B cell (primary cell): ENCODE results near the gene TRHDE. TPM values are rescaled to one million over a fixed set of nuclear protein-coding genes. Genes with fewer than 3 reads are reported as not detected.

Source experiments
- ATAC-seq: fragments of 200-7000 bp; cut with Tn5 transposase; one replicate; pipeline ENCODE4 v1.10.0; 2021; ENCODE audit warnings: low read depth, mild to moderate bottlenecking, moderate number of reproducible peaks, moderate library complexity
- CTCF ChIA-PET: fragments of 350-600 bp; sonication (Branson Sonifier 250); formaldehyde crosslinking; loops from one replicate; lab custom pipeline; 2021; ENCODE audit warnings: antibody characterized with exemption, inconsistent platforms; lab: Charles Lee
- POLR2A ChIA-PET: fragments of 350-600 bp; sonication (Branson Sonifier 250); formaldehyde crosslinking; loops from one replicate; lab custom pipeline; 2021; ENCODE audit warnings: antibody characterized with exemption; lab: Charles Lee
- DNase-seq: peaks from one replicate; pipeline ENCODE4 v3.0.0; 2013
- H2AFZ ChIP-seq: 2 replicates; pipeline ENCODE4 v1.6.1; 2012; ENCODE audit warnings: mild to moderate bottlenecking, low read depth, low read length; ENCODE audit not compliant: insufficient read depth, poor library complexity, severe bottlenecking
- H3K27ac ChIP-seq, 2 donors: 1 replicate in 1 of 2; 2 replicates in 1 of 2; pipeline ENCODE4 v1.5.1; 2012 to 2013; ENCODE audit warnings: low read length in 2 of 2, mild to moderate bottlenecking in 2 of 2, moderate library complexity in 1 of 2
- H3K27me3 ChIP-seq, 4 experiments: fragments of 200-600 bp in 1 of 4; sonication (generic) in 1 of 4; replicated peaks in 1 of 4; 1 replicate in 2 of 4; 2 replicates in 2 of 4; pipeline versions ENCODE4 v1.6.1 to v1.7.0; 2013 to 2016; ENCODE audit warnings: low read length in 3 of 4, mild to moderate bottlenecking in 2 of 4, mixed read lengths in 1 of 4, moderate library complexity in 1 of 4; ENCODE audit not compliant: insufficient read depth in 4 of 4, control insufficient read depth in 3 of 4; ENCODE audit errors: control extremely low read depth in 1 of 4
- H3K36me3 ChIP-seq, 2 experiments: replicated peaks in 1 of 2; 1 replicate in 1 of 2; 2 replicates in 1 of 2; pipeline versions ENCODE4 v1.6.1 to v1.7.1; 2013; ENCODE audit warnings: low read length in 1 of 2; ENCODE audit not compliant: insufficient read depth in 2 of 2, control insufficient read depth in 1 of 2; ENCODE audit errors: control extremely low read depth in 1 of 2, extremely low read depth in 1 of 2
- H3K4me1 ChIP-seq, 2 donors: fragments of 200-600 bp in 1 of 2; sonication (generic) in 1 of 2; 1 replicate in 1 of 2; 2 replicates in 1 of 2; pipeline versions ENCODE4 v1.5.1 to v1.6.1; 2013 to 2017; ENCODE audit warnings: low read length in 2 of 2; ENCODE audit not compliant: control insufficient read depth in 2 of 2, insufficient read depth in 2 of 2
- H3K4me2 ChIP-seq: replicated peaks from 2 replicates; pipeline ENCODE3; 2012; ENCODE audit warnings: mild to moderate bottlenecking, low read depth, low read length; ENCODE audit not compliant: poor library complexity, severe bottlenecking
- H3K4me3 ChIP-seq, 5 experiments: fragments of 200-600 bp in 1 of 5; sonication (generic) in 1 of 5; 1 replicate in 3 of 5; 2 replicates in 2 of 5; pipeline versions ENCODE4 v1.5.1 to v1.7.0; 2011 to 2016; ENCODE audit warnings: low read length in 4 of 5, mild to moderate bottlenecking in 4 of 5, low read depth in 2 of 5, control low read depth in 1 of 5, moderate library complexity in 1 of 5; ENCODE audit not compliant: insufficient read depth in 1 of 5; ENCODE audit errors: control extremely low read depth in 1 of 5, extremely low read depth in 1 of 5
- H3K79me2 ChIP-seq: fragments of 200-600 bp; sonication (generic); one replicate; pipeline ENCODE4 v1.6.0; 2016; ENCODE audit warnings: low read length; ENCODE audit not compliant: control insufficient read depth, insufficient read depth
- H3K9ac ChIP-seq: fragments of 200-600 bp; sonication (generic); 2 replicates; pipeline ENCODE4 v1.6.1; 2017; ENCODE audit warnings: mild to moderate bottlenecking, low read length, moderate library complexity
- H3K9me3 ChIP-seq, 3 donors: one replicate each; pipeline versions ENCODE4 v1.6.1 to v1.7.1; 2013; ENCODE audit warnings: low read length in 2 of 3; ENCODE audit not compliant: control insufficient read depth in 2 of 3, insufficient read depth in 1 of 3; ENCODE audit errors: control extremely low read depth in 1 of 3
- H4K20me1 ChIP-seq: 2 replicates; pipeline ENCODE4 v1.6.0; 2012; ENCODE audit warnings: mild to moderate bottlenecking, low read length; ENCODE audit not compliant: insufficient read depth, control insufficient read depth, poor library complexity, severe bottlenecking
- H3K27ac Mint-ChIP-seq: one replicate; pipeline ENCODE4 v1.8.0; 2021; ENCODE audit warnings: mixed read lengths
- H3K27me3 Mint-ChIP-seq: one replicate; pipeline ENCODE4 v1.8.0; 2021; ENCODE audit warnings: mixed read lengths
- H3K4me1 Mint-ChIP-seq: one replicate; pipeline ENCODE4 v1.8.0; 2021; ENCODE audit warnings: mixed read lengths
- H3K4me3 Mint-ChIP-seq: one replicate; pipeline ENCODE4 v1.8.0; 2021; ENCODE audit warnings: mixed read lengths
- H3K9me3 Mint-ChIP-seq: one replicate; pipeline ENCODE4 v1.8.0; 2022; ENCODE audit warnings: mixed read lengths; ENCODE audit not compliant: insufficient read depth
- EZH2 ChIP-seq: IDR thresholded peaks from 2 replicates; pipeline ENCODE4 v1.6.1; 2012; ENCODE audit warnings: borderline replicate concordance, low read depth, mild to moderate bottlenecking, moderate library complexity, low read length; ENCODE audit not compliant: insufficient read depth, poor library complexity, severe bottlenecking
- WGBS: methylation state at CpG from one replicate; pipeline ENCODE4 v1.1.5; 2013; ENCODE audit warnings: missing lambda C conversion rate; ENCODE audit not compliant: insufficient coverage; 5-methylcytosine and 5-hydroxymethylcytosine counted together
- intact Hi-C: fragments of 100-400 bp; cut with micrococcal nuclease; formaldehyde crosslinking; loops from one replicate; pipeline ENCODE4 v1.10.0; 2022
- polyA plus RNA-seq: library from polyadenylated mRNA; depleted of rRNA; stranded (reverse); fragments of >200 nt; gene quantifications from 2 replicates; pipeline ENCODE4 v1.2.3, GENCODE V29; 2012
- total RNA-seq, 2 donors: library from RNA; stranded (reverse); fragments of 120-200 nt in 1 of 2; gene quantifications; 1 replicate in 1 of 2; 2 replicates in 1 of 2; pipeline versions ENCODE4 v1.2.3 to v1.2.4, GENCODE V29; 2013 to 2022
- TF ChIP-seq, protein P1 (sequence below): fragments of 200-600 bp; IDR thresholded peaks from one replicate; pipeline ENCODE4 v1.8.0; 2022; ENCODE audit warnings: antibody characterized with exemption, mild to moderate bottlenecking

TRHDE gene
- total and polyA plus RNA-seq, 2 donors (not counting 1 experiment from before 2014, with no cell fraction given): not detected

DNA sequence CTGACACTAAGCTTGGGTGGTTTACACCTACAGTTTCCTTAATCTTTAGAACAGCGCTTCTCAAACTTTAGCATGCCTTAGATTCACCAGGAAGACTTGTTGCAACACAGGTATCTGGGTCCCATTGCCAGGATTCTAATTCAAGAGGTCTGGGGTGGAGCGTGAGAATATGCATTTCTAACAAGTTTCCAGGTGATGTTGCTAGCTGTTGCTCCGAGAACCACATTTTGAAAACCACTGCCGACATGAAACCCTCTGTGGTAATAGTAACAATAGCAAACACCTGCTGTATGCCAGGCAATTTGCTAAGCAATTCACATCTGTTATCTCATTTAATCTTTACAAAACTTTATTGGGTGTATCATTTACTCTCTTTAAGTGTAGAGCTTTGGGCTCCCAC is 58.6 kb downstream of the TRHDE start:
- no peaks in the 10 kb centered on the region for H3K9me3 ChIP-seq
- no peaks in the 10 kb centered on the region for H4K20me1 ChIP-seq
- H3K79me2 ChIP-seq: no peaks in the 10 kb centered on the region
- no peak overlapping the region for H3K4me3 ChIP-seq
- 81% methylated on average over 3 of the region's 4 CpGs for WGBS
- H3K4me2 ChIP-seq: no peak overlapping the region
- CTCF ChIA-PET: no interaction called here
- Mint-ChIP-seq H3K9me3 (no peaks in the 10 kb centered on the region), H3K27ac (no peak overlapping the region), H3K27me3 (no peaks in the 10 kb centered on the region), H3K4me1 (no peaks in the 10 kb centered on the region), H3K4me3 (no peak overlapping the region)
- H3K9ac ChIP-seq: no peak overlapping the region
- POLR2A ChIA-PET: no interaction called here
- no peaks in the 10 kb centered on the region for H3K27me3 ChIP-seq
- TF ChIP-seq, protein P1, sequence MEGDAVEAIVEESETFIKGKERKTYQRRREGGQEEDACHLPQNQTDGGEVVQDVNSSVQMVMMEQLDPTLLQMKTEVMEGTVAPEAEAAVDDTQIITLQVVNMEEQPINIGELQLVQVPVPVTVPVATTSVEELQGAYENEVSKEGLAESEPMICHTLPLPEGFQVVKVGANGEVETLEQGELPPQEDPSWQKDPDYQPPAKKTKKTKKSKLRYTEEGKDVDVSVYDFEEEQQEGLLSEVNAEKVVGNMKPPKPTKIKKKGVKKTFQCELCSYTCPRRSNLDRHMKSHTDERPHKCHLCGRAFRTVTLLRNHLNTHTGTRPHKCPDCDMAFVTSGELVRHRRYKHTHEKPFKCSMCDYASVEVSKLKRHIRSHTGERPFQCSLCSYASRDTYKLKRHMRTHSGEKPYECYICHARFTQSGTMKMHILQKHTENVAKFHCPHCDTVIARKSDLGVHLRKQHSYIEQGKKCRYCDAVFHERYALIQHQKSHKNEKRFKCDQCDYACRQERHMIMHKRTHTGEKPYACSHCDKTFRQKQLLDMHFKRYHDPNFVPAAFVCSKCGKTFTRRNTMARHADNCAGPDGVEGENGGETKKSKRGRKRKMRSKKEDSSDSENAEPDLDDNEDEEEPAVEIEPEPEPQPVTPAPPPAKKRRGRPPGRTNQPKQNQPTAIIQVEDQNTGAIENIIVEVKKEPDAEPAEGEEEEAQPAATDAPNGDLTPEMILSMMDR: no peak
- no peak for TF ChIP-seq EZH2
- H3K36me3 ChIP-seq: no peaks in the 10 kb centered on the region
- H3K27ac ChIP-seq: no peak overlapping the region
- ATAC-seq (no peak), DNase-seq (no peak)
- H2AFZ ChIP-seq: no peak overlapping the region
- no peaks in the 10 kb centered on the region for H3K4me1 ChIP-seq
- intact Hi-C loops: no loop called here

DNA sequence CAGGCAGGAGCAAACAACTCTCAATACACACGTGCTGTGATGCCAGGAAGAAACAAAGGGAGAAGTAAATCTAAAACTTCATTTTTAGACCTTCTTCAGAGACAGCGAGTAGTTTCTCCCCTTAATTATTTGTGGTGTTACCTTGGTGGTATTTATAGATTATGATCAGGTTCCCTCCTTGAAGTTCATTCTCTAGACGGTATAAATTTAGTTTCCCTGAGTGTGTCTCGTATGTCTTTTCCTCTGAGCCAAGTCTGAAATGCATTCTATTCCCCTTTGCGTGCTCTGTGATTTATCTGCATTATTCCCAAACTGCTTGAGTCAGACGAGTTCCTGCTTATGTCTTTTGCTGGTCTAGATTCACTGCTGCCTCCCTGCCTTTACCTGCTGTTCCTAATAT is 65.2 kb downstream of the TRHDE start:
- WGBS: 85% methylated on average over 3 of the region's 6 CpGs
- Histone ChIP-seq H3K27ac (no peak overlapping the region), H4K20me1 (no peaks in the 10 kb centered on the region), H3K79me2 (no peaks in the 10 kb centered on the region), H3K4me2 (no peak overlapping the region), H2AFZ (no peak overlapping the region), H3K4me3 (no peak overlapping the region), H3K9ac (no peak overlapping the region), H3K36me3 (no peaks in the 10 kb centered on the region), H3K27me3 (no peaks in the 10 kb centered on the region), H3K4me1 (no peaks in the 10 kb centered on the region), H3K9me3 (no peaks in the 10 kb centered on the region)
- Mint-ChIP-seq H3K9me3 (no peaks in the 10 kb centered on the region), H3K4me1 (no peaks in the 10 kb centered on the region), H3K4me3 (no peak overlapping the region), H3K27me3 (no peaks in the 10 kb centered on the region), H3K27ac (no peak overlapping the region)
- ChIA-PET POLR2A (no interaction called here), CTCF (no interaction called here)
- TF ChIP-seq EZH2: no peak
- TF ChIP-seq, protein P1: no peak
- DNase-seq (no peak), ATAC-seq (no peak)
- intact Hi-C loops: no loop called here
